Esophagus muscularis mucosa (tissue), 4 donors: ENCODE data around the gene PRPSAP1. TPM values are rescaled to one million over a fixed set of nuclear protein-coding genes. Genes with fewer than 3 reads are reported as not detected.

ENCODE experiments used
- DNase-seq: peaks from one replicate; pipeline ENCODE4 v3.0.0-alpha.2; 2017; ENCODE audit errors: extremely low spot score
- H3K27ac ChIP-seq, 4 donors: fragments of 200-600 bp; sonication (generic); replicated peaks in 1 of 4; 1 replicate in 3 of 4; 2 replicates in 1 of 4; pipeline ENCODE4 v1.5.1; 2016 to 2019; ENCODE audit warnings: mild to moderate bottlenecking in 1 of 4
- H3K27me3 ChIP-seq, 4 donors: fragments of 200-600 bp; sonication (generic); one replicate each; pipeline versions ENCODE4 v1.5.1 to v1.6.0; 2016 to 2019
- H3K36me3 ChIP-seq, 4 donors: fragments of 200-600 bp; sonication (generic); one replicate each; pipeline ENCODE4 v1.5.1; 2016 to 2019
- H3K4me1 ChIP-seq, 4 donors: fragments of 200-600 bp; sonication (generic); one replicate each; pipeline ENCODE4 v1.5.1; 2016 to 2019
- H3K4me3 ChIP-seq, 4 donors: fragments of 200-600 bp; sonication (generic); 1 replicate in 2 of 4; 2 replicates in 2 of 4; pipeline ENCODE4 v1.5.1; 2016 to 2019; ENCODE audit warnings: mild to moderate bottlenecking in 4 of 4, moderate library complexity in 1 of 4
- H3K9me3 ChIP-seq, 4 donors: fragments of 200-600 bp; sonication (generic); 1 replicate in 3 of 4; 2 replicates in 1 of 4; pipeline ENCODE4 v1.5.1; 2016 to 2019
- EP300 ChIP-seq: sonication (generic); formaldehyde crosslinking; IDR thresholded peaks from one replicate; pipeline ENCODE4 v1.6.1; 2017; ENCODE audit warnings: antibody characterized with exemption
- POLR2A ChIP-seq: fragments of 450-650 bp; IDR thresholded peaks from one replicate; pipeline ENCODE4 v1.6.1; 2017; ENCODE audit warnings: antibody characterized with exemption, moderate library complexity, mild to moderate bottlenecking, low read depth
- POLR2AphosphoS5 ChIP-seq, 2 donors: sonication (generic); formaldehyde crosslinking; IDR thresholded peaks; one replicate each; pipeline ENCODE4 v1.6.1; 2017; ENCODE audit warnings: antibody characterized with exemption in 2 of 2
- WGBS: methylation state at CpG from one replicate; pipeline ENCODE4 v1.1.5; 2018; 5-methylcytosine and 5-hydroxymethylcytosine counted together
- intact Hi-C: fragments of 100-400 bp; cut with DNase I; formaldehyde crosslinking; loops from one replicate; pipeline ENCODE4 v1.15.1; 2023
- total RNA-seq, 4 donors: library from RNA; depleted of rRNA; stranded (reverse); fragments of >200 nt; gene quantifications; one replicate each; pipeline versions ENCODE4 v1.1.0 to v1.2.1, GENCODE V29; 2016
- TF ChIP-seq, protein P1 (sequence below), 3 experiments: fragments of 200-600 bp in 2 of 3; fragments of 450-650 bp in 1 of 3; sonication (generic) in 2 of 3; IDR thresholded peaks; one replicate each; pipeline ENCODE4 v1.5.1; 2017 to 2019; ENCODE audit warnings: antibody characterized with exemption in 3 of 3, mild to moderate bottlenecking in 2 of 3, moderate library complexity in 1 of 3

The PRPSAP1 gene
- total RNA-seq, 4 donors from 2014 or later = 37.3 to 71.4 (median 50.4) TPM

DNA sequence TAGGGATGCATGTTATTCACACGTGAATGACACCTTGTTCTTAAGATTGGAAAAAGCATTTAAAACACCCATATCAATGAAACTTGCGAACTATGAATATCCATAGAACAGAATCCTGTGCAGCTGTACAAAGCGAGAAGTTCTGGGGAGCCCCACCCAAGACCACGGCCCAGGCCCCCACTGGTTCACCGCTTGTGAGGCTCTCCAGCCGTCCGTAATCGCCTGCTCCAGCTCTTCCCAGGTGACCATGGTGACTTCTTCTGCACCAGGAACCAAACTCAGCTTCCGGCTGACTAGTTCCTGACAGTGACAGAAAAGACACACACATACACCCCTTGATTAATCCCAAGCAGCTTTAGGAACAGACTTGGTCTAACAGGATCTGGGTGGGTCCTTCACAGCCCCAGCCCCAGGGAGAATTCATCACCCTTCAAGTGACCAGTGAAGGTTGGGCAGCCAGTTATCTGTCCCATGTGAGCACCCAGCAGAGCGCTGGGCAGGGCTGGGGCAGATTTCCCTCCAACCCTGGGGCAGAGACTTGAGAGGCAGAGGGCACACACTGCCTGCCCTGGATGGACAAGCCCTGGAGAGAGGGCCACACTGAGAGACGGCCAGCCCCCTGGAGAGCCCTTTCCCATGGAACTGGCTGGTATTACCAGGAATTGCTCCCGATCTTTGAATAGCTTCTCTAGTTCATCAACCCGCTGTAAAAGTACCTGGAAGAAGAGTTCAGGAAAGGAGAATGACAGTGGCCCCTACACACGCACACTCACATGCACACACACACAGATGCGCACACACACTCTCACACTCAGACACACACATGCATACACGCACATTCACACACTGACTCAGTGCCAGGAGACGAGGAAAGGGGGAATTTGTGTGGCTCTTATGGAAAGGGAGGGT is 49.2 kb downstream of the PRPSAP1 start:
- TF ChIP-seq EP300 (no peak), POLR2AphosphoS5 (IDR thresholded peaks at IDR 0.05) (no peak), POLR2A (no peak)
- TF ChIP-seq, protein P1, sequence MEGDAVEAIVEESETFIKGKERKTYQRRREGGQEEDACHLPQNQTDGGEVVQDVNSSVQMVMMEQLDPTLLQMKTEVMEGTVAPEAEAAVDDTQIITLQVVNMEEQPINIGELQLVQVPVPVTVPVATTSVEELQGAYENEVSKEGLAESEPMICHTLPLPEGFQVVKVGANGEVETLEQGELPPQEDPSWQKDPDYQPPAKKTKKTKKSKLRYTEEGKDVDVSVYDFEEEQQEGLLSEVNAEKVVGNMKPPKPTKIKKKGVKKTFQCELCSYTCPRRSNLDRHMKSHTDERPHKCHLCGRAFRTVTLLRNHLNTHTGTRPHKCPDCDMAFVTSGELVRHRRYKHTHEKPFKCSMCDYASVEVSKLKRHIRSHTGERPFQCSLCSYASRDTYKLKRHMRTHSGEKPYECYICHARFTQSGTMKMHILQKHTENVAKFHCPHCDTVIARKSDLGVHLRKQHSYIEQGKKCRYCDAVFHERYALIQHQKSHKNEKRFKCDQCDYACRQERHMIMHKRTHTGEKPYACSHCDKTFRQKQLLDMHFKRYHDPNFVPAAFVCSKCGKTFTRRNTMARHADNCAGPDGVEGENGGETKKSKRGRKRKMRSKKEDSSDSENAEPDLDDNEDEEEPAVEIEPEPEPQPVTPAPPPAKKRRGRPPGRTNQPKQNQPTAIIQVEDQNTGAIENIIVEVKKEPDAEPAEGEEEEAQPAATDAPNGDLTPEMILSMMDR (IDR thresholded peaks at IDR 0.05) = no peak
- H3K4me3 ChIP-seq = no peak overlapping the region
- intact Hi-C loops = loop anchor here (2.0 to 10.0 kb wide), 2 partner anchors 94 to 200 kb away; partner anchors contain the start of gene RHBDF2
- peaks cover 0 to 27% (median 18%) of the 10 kb centered on the region in 4 donors for H3K36me3 ChIP-seq
- no peaks in the 10 kb centered on the region for H3K27me3 ChIP-seq
- H3K9me3 ChIP-seq = no peaks in the 10 kb centered on the region
- H3K4me1 ChIP-seq = no peaks in the 10 kb centered on the region
- WGBS = 90% methylated on average over 16 of the region's 17 CpGs
- DNase-seq = no peak
- no peak overlapping the region for H3K27ac ChIP-seq

DNA sequence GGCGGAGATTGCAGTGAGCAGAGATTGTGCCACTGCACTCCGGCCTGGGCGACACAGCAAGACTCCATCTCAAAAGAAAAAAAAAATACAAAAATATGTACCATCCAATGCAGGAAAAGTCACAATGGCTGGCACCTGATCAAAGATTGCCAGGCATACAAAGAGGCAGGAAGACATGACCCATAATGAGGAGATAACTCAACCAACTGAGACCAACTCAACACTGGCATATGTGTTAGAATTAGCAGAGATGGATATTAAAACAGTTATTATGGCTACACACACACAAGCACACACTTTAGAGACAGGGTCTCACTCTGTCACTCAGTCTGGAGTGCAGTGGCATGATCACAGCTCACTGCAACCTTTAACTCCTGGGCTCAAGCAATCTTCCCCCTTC is 56.3 kb downstream of the PRPSAP1 start:
- intact Hi-C loops = no loop called here

DNA sequence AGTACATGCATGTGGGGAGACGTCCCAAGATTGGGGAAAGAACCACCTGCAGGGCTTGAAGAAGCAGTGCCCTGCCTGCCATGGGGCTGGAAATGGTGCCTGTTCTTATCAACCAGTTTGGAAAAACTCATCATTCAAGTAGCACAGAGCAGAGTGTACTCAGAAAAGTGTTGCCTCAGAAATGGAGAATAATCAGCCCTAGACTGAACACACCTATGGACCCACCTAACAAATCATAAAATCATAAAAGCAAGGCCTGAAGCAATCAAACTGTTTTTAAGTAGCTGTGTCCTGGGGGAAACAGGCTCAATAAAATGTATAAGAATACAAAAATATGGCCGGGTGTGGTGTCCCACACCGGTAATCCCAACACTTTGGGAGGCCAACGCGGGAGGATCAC is 56.8 kb downstream of the PRPSAP1 start:
- DNase-seq = no peak
- intact Hi-C loops = no loop called here
- 97% methylated on average over 5 of the region's 5 CpGs for WGBS

More for the DNA sequence above, 56.3 kb downstream of the PRPSAP1 start:
- H3K27ac ChIP-seq = no peak overlapping the region
- WGBS = 90% methylated on average over 3 of the region's 3 CpGs
- TF ChIP-seq EP300 = no peak
- TF ChIP-seq, protein P1 (IDR thresholded peaks at IDR 0.05) = no peak
- TF ChIP-seq POLR2AphosphoS5 (IDR thresholded peaks at IDR 0.05) = no peak
- no peak for DNase-seq
- H3K4me3 ChIP-seq = no peak overlapping the region
- no peaks in the 10 kb centered on the region for H3K9me3 ChIP-seq
- H3K4me1 ChIP-seq = peaks cover 0 to 7% (median 2%) of the 10 kb centered on the region in 4 donors
- no peaks in the 10 kb centered on the region for H3K27me3 ChIP-seq
- peaks cover 0 to 12% (median 2%) of the 10 kb centered on the region in 4 donors for H3K36me3 ChIP-seq

DNA sequence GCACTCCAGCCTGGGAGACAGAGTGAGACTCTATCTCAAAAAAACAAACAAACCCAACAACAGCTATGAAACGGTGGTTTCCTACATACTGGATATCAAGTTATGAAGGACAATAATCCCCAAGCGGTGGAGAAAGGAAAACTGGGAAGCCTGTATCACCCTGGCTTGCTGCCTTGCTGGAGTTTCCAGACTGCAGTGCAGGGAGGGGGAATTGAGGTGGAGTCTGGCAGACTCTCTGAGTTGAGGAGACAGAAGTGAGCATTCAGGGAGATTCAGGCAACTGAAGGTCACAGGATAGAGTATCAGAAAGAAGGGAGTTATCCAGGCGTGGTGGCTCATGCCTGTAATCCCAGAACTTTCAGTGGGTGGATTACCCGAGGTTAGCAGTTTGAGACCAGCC is 57.5 kb downstream of the PRPSAP1 start:
- H3K27ac ChIP-seq = no peak overlapping the region
- no peak for DNase-seq
- intact Hi-C loops = no loop called here
- no peak overlapping the region for H3K4me3 ChIP-seq
- TF ChIP-seq POLR2A = no peak
- TF ChIP-seq POLR2AphosphoS5 (IDR thresholded peaks at IDR 0.05) = no peak
- TF ChIP-seq, protein P1 (IDR thresholded peaks at IDR 0.05) = no peak
- TF ChIP-seq EP300 = no peak
- H3K36me3 ChIP-seq = peaks cover 0 to 16% (median 9%) of the 10 kb centered on the region in 4 donors
- H3K9me3 ChIP-seq = no peaks in the 10 kb centered on the region
- H3K27me3 ChIP-seq = no peaks in the 10 kb centered on the region
- H3K4me1 ChIP-seq = peaks cover 0 to 7% (median 2%) of the 10 kb centered on the region in 4 donors
- WGBS = 47% methylated on average over 4 of the region's 4 CpGs

More for the DNA sequence above, 56.8 kb downstream of the PRPSAP1 start:
- TF ChIP-seq POLR2AphosphoS5 (IDR thresholded peaks at IDR 0.05) (no peak), POLR2A (no peak)
- H3K9me3 ChIP-seq = no peaks in the 10 kb centered on the region
- no peaks in the 10 kb centered on the region for H3K27me3 ChIP-seq
- H3K4me3 ChIP-seq = no peak overlapping the region
- peaks cover 0 to 7% (median 2%) of the 10 kb centered on the region in 4 donors for H3K4me1 ChIP-seq
- peaks cover 0 to 15% (median 4%) of the 10 kb centered on the region in 4 donors for H3K36me3 ChIP-seq
- no peak overlapping the region for H3K27ac ChIP-seq

DNA sequence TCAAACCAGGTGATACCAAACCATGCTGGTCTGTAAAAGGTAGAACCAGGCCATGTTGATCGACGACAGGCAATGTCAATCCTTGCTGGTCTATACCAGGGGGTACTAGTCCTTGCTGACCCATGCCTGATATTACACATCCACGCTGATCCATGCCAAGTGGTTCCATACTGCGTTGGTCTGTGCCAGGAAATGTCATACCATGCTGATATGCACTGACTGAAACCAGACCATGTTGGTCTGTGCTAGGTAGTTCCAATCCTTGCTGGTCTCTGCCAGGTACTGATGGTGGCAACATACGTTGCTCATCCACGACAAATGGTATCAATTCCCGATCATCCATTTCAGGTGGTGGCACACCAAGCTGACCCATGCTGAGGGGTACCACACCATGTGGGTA is 60.6 kb downstream of the PRPSAP1 start:
- TF ChIP-seq POLR2AphosphoS5 (IDR thresholded peaks at IDR 0.05) = no peak
- no peak for TF ChIP-seq EP300
- TF ChIP-seq, protein P1 (IDR thresholded peaks at IDR 0.05) = no peak
- no peak for TF ChIP-seq POLR2A
- H3K27ac ChIP-seq = no peak overlapping the region
- no peaks in the 10 kb centered on the region for H3K27me3 ChIP-seq
- H3K36me3 ChIP-seq = peaks cover 0 to 25% (median 14%) of the 10 kb centered on the region in 4 donors
- H3K4me3 ChIP-seq = no peak overlapping the region
- DNase-seq = no peak
- 94% methylated on average over 7 of the region's 7 CpGs for WGBS
- peaks cover 0 to 7% (median 2%) of the 10 kb centered on the region in 4 donors for H3K4me1 ChIP-seq
- intact Hi-C loops = no loop called here
- H3K9me3 ChIP-seq = no peaks in the 10 kb centered on the region
